GM19438 (cell line): ENCODE data around the gene CNGB1.
"Not testable (repeated sequence)": the region's sequence is repeated elsewhere in the genome, so short reads cannot be mapped to it uniquely, and the experiment has no call there.

Experiments used
- ATAC-seq: cut with Tn5 transposase; IDR thresholded peaks from one replicate; pipeline ENCODE4 v1.9.1; 2021; ENCODE audit warnings: low read depth; ENCODE audit not compliant: unreplicated experiment

The CNGB1 gene

DNA sequence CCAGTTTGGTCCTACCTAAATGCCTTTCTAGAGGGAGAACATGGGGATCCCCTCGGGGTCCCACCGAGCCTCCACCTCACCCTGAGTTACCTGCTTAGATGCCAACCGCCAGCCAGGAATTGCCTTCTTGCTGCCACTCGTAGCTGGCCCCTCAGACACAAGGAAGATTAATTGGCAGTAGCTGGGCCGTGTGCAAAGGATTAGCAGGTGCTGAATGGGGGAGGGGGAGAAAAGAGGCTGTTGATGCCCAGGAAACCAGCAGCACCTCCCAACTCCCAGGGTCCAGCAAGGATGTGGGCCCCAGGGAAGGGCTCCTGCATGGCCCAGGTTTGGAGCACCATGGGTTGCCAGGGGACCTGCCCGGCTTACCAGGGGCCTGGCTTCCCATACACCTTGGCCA is at the start of gene CNGB1:
Gene CNGB1 (minus strand): TSS at position 159 of the 400 bp plus-strand sequence. CDS start 3,842 bp downstream, outside the sequence.
- ATAC-seq: no peak

DNA sequence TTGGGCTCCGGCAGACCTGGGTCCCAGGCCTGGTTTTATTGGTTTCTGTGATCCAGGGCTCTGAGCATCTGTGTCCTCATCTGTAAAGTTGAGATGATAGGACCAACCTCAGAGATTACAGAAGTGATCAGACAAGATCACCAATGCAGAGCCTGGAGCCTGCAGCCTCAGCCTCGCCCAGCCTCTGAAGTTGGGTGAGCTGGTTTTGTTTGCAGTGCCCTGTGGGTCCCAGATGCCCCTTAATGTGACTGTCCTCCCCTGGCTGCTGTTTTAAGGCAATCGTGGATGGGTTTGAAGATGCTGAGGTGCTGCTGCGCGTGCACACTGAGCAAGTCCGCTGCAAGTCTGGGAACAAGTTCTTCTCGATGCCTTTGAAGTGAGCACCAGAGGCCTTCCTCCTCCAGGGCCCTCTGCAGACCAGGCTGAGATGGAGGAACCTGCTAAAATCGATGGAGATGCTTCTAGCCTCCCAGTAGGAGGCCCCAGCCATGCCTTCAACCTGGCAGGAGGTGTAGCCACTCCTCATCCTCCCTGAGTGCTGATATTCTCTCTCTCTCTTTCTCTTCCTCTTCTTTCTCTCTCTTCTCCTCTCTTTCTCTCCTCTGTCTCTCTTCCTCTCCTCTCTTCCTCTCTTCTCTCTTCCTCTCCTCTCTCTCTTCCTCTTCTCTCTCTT is 49.1 kb upstream of the CNGB1 start:
- no peak for ATAC-seq

DNA sequence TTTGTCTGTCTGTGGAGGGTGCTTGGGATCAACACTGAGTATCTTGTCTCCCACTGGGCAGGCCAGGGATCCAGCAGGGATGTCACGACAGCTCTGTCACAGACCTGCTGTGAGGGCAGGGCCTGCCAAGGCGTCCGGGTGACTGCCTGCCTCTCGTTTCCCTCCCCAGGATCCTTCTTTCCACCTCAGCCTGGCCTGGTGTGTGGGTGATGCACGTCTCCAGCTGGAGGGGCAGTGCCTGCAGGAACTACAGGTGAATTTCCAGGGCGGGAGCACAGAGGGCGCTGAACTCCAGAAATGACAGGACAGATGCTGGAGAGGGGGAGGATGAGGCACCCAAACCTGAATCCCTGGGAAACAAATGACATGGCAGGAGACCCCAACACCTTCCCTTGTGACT is 47.9 kb upstream of the CNGB1 start:
- no peak for ATAC-seq

DNA sequence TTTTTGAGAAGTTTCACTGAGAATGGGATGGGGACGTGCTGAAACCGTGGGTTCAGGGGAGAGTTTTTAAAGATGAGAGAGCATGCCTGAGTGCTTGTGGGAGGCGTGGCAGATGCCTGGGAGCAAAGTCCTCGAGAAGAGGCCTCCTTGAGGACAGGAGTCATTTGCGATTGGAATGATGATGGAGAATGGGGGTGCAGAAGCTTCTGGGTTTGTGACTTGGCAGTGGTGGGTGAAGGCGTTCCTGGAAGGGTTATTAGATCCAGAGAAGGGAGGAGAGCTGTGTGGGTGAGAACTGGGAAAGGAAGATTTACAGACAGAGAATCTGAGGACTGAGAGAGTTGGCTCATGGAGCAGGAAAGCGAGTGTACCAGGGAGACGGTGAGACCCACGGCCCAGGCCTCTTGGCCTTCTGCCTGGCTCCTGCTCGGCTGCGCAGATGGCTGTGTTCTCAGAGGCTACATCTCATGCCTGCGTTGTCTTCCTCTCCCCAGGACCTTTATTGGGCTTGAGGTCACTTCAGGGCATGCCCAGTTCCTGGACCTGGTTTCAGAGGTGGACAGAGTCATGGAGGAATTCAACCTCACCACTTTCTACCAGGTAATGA is 46.0 kb upstream of the CNGB1 start:
- no peak for ATAC-seq

DNA sequence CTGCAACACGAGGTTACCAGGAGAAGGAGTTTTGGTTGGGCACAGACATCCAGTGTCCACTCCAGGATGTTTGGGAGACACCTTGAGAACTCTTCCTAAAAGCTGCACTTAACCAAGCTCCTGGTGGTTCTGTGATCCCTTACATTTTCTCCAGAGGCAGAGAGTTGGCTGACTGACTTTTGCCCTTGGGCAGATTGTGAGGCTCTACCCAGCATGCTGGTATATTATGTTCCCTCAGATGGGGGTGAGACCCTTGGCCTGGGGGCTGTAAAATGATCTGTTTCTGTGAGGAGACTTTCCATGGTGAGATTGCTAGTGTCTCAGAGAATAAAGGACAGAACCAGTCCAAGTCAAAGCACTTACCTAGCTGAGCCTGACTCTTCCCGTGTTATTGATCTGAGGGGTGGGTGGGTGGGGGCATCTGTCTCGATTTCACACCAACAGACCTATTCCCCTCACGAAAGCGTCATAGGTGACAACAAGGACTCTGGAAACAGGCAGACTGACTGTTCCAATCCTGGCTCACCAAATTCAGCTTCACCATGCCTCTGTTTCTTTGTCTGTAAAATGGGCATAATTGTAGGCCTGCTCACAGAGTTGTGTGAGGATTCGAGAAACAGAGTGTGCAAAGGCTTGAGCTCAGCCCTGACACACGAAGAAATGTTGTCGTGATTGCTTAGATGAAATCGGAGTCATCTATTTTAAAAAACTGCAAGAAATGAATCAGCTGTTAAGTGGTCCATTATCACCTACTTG is 42.5 kb upstream of the CNGB1 start:
- no peak for ATAC-seq

DNA sequence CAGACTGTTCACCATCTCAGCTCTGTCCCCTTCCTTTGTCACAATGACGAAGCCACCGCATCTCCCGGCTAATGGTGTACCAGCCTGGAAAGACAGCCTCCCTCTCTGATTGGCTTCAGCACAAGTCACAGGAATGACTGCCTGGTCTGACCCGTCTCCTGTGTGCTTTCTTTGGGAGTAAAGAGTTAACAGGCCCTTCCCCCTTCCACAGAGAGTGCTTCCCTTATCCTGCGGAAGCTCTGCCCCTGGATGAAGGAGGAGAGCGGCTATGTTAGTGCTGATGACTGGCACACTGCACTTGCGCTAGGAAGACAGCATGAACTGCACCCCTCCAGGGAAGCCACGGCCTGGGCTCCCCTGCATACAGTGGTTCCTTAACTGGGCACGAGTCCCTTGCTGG is 41.6 kb upstream of the CNGB1 start:
- no peak for ATAC-seq

DNA sequence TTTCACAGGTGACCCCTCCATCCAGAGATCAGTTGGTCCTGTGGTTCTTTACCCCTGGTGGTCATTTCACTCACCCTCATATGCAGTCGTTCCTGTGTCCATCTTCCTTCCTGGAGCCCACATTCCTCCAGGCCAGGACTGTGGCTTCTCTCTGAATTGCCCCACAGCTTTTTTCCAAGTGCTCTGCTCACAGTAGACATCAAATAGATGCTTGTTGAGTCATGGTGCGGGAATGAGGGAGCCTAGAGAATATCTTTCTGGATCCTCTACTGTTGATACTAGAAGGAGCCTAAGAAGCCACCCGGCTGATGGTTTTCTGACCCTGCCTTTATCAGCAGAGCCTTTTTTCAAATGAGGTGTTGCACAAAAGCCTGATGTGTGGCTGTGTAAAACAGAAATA is 40.7 kb upstream of the CNGB1 start:
- no peak for ATAC-seq

DNA sequence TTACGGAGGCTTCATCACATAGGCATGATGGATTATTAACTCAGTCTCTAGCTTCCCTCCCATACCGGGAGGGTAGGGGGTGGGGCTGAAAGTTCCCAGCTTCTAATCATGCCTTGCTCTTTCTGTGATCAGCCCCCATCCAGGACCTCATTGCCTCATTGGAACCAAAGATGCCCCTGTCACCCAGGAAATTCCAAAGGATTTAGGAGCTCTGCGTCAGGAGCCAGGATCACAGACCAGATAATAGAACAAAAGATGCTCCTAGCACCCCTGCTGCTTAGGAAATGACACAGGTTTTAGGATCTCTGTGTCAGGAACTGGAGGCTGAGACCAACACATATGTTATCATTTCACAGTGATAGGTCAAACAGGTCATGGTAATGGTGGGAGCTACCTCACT is 40.0 kb upstream of the CNGB1 start:
- no peak for ATAC-seq

DNA sequence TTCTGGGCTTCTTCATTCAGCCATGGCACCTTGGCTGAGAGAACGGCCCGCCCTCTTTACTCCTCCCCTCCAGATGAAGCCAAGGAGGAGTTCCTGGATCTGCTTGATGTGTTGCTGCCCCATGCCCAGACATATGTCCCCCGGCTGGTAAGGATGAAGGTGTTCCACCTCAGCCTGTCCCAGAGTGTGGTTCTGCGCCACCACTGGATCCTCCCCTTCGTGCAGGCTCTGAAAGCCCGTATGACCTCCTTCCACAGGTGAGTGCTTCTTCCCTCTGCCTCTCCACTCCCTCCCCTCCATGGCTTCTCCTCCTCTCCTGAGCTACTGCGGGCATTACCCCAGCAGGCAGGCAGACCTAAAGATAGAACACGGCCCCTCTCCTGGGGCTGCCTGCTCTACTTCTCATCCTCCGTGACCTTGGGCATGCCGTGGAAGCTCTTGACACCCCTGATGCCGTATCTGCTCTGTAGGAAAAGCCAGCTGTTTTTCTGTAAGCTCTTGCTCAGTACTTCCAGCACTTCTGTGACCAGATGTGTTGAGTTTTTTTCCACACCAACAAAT is 39.0 kb upstream of the CNGB1 start:
- no peak for ATAC-seq

DNA sequence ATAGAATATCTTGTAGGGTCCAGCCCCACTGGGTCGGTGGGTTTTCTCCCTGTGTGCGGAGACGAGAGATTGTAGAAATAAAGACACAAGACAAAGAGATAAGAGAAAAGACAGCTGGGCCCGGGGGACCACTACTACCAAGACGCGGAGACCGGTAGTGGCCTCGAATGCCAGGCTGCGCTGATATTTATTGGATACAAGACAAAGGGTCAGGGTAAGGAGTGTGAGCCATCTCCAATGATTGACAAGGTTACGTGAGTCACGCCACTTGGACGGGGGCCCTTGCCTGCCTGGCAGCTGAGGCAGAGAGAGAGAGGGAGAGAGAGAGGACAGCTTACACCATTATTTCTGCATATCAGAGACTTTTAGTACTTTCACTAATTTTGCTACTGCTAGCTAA is 33.8 kb upstream of the CNGB1 start:
- not testable (repeated sequence) for ATAC-seq

DNA sequence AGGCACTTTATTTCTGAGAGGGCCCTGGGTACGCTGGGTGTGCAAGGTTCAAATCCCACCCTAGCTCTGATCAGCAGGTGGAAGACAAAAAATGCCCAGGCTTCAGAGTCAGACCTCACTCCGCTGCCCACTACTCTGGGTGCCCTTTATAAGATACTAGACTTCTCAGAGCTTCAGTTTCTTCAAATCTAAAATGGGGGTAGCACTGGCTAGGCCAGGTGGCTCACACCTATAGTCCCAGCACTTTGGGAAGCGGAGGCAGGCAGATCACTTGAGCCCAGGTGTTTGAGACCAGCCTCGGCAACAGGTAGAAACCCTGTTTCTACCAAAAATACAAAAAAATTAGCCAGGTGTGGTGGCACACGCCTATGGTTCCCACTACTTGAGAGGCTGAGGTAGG is 32.0 kb upstream of the CNGB1 start:
- ATAC-seq: no peak

DNA sequence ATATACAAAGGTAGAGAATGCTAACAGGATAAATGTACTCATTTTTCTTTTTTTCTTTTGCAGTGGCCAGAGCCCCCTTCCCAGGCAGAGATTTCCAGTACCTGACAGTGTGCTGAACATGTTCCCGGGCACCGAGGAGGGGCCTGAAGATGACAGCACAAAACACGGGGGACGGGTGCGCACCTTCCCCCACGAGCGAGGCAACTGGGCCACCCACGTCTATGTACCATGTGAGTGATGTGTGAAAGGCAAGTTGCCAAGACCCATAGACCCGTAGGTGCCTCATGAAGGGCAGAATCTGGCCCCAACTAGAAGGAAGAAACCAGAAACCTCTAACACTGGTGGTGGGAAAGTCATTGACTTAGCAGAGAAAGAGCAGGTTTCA is 31.5 kb upstream of the CNGB1 start:
- no peak for ATAC-seq

DNA sequence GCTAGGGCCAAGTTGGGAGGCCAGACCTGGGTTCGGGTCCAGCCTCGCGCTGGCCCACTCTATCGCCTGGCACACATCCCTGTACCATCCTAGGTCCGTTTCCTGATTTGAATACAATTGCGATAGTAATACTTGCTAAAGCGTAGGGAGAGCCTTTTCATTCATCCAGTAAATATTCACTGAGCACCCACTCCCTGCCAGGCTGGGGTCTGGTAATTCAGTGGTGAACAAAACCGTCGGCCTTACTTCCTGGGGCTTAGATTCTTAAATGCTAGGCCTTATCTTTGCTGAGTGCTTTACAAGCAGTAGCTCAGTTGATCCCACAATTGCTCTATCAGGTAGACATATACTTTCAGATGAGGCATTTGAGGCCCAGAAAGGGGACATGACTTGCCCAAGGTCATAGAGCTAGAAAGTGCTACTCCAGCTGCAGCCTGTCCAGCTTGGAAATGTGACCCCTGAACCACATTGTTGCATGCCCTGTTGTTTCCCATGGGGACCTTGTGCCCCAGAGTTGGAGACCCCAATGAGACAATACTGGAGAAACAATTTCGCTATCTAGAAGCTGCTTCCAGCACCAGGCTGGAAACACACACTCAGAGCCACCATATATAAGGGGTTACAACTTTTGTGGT is 31.0 kb upstream of the CNGB1 start:
- no peak for ATAC-seq

DNA sequence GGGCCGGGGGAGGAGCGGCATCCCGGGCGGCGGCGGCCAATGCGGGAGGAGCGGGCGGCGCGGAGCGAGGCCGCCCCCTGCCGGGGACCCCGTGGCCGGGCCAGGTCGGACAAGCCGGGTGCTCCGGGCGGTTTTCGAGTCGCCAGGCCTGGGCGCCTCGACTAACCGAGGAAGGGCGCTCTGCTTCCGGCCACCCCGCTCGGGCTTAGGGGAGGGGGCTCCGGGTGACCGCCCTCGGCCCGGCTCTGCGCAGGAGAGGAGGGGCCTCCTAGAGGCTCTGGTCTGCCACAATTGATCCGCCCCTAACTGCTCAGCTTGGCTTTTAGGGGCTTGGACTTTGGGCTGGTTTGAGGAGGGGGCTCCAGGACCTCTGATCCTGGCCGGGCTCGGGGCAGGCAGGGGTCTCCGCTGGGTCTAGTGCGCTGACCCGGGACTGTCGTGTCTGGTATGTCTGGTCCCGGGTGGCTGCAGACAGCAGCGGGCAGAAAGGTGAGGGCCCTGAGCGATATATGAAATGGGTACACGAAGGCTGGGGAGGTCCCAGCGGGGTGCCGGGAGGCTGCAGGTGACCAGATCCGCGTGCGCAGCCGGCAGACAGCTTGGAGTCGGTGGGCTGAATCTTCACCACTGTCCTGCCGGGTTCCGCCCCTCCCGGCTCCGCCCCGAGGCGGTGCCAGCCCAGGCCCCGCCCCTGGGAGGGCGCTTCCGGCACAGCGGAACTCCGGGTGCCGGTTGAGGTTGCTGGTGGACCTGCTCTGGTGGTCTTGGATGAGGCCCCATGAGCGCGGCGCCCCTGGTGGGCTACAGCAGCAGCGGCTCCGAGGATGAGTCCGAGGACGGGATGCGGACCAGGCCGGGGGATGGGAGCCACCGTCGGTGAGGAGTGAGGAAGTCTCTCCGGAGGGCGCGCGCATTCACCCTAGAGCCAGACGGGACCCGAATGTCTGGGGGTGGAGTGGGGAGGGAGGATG is 30.1 kb upstream of the CNGB1 start, which contains the start of gene USB1:
Gene USB1 (plus strand): TSS at position 702 of the 971 bp plus-strand sequence. CDS start 77 bp downstream, at position 779.
- peak; percentile 72 for ATAC-seq

DNA sequence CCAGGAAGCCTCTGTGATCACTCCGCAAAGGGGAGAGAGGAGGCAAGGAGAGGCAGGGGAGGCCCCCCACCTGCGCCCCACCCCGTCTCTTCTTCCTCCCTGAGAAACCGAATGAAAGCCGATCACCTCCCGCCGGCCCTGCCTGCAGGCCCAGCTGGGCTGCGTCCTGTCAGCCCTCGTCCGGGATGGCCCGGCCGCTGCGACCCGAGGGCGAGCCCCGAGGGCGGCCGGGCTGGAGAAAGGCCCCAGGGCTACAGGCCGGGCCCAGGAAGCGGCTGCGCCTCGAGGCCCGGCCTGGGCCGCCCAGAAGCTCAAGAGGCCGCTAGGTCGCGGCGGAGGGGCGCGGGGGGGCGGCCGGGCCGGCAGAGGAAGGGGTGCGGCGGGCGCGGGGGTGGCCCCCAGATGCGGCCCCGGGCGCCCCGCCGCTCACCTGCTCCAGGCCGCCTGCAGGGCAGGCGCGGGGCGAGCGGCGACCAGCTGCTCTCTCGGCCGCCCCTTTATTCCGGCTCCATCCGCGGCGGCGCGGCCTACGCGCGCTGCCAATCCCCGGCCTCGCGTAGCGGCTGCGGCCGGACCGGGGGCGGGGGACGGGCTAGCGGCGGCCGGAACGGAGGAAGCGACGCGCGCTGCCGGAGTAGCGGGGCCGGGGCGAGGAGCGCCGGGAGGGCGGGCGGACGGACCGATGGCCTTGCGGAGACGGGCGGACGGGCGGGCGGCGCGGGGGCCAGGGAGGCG is 29.2 kb upstream of the CNGB1 start, which contains the start of gene ZNF319:
Gene ZNF319 (minus strand): TSS at position 702 of the 735 bp plus-strand sequence. CDS start 2,407 bp downstream, outside the sequence.
- peak; percentile 18 for ATAC-seq

DNA sequence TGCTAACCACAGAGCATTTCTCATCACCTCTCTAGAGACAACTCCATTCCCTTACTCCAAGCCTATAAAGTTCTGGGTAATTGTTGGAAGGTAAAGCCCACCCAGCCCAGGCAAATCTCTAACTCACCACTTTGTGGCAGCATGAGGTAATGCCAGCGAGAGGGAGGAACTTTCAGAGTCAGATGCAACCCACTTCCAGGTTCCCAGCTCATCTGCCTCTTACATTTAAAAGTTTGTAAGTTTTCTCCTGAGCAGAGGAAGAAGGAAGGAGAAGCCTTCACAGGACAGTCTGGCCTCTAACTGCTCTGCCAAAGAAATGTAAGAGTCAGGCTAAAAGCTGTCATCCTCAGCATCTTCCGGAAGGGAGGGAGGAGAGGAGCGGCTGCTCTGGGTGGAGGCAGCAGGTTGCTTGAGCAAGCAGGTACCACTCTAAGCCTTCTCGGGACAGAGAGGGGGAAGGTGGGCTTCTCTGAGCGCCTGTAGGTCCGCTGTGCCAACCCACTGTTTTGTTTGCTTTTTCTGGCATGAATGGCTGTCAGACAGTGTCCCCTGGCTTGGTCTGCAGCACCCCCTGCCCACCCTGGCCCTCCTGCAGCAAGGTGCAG is 28.5 kb upstream of the CNGB1 start:
- no peak for ATAC-seq

DNA sequence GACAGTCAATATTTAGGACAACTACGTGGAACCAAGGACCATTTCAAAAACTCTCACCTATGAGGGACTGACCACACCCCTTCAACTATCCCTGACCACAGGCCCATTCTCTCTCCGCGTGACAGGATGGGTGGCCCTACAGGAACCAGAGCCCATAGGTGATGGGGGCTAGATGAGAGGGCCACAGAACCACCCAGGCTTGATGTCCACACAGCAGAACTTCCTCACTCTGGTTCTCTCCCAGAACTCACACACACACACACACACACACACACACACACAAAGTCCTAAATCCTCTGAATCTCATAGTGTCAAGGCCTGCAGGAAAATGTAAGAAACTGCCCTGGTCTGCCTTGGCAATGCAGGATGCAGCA is 28.1 kb upstream of the CNGB1 start:
- no peak for ATAC-seq

DNA sequence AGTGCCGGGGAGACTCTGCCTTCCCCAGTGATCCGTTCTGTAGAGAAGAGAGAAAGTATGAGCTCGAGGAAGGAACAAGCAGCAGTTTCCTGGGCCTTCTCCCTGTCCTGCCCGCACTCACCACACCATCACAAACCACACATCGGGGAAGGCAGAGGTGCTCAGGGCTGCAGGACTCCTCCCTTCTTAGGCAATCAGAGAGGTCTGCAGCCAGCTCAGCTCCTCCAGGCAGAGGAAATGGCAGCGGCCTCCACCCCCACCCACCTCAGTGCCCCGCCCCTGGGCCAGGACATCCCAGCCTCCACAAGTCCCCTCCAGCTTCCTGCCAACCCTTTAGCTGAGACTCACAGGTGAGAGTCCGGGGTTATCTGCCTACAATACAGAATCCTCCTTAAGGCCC is 27.6 kb upstream of the CNGB1 start:
- ATAC-seq: no peak
